GM12873 (cell line): Measurements from ENCODE around the gene SLC30A9.

Experiments
- TF ChIP-seq, protein P1 (sequence below): IDR thresholded peaks from 2 replicates; pipeline ENCODE4 v1.5.1; 2012; ENCODE audit warnings: low read depth, mild to moderate bottlenecking, moderate library complexity, low read length, control low read depth; ENCODE audit not compliant: insufficient read depth; ENCODE audit errors: missing control alignments

SLC30A9 gene

DNA sequence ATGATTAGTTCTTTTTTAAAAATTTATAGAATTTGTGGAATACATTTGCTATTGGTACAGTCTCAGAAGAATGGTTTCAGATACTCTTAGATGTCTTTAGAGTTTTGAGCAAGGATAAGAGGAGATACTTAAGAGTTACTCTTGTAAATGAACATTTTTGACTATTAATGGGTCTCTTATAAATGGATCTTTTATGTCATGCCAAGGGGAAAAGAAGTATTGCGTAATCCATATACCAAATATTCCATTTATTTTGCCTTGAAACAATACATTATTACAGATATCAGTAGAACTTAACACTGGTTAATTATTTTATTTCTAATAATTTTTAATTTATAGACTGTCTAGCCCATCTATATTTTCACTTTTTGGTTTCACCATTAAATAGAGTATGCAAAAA, 25.9 kb upstream of the SLC30A9 start:
- TF ChIP-seq, protein P1, sequence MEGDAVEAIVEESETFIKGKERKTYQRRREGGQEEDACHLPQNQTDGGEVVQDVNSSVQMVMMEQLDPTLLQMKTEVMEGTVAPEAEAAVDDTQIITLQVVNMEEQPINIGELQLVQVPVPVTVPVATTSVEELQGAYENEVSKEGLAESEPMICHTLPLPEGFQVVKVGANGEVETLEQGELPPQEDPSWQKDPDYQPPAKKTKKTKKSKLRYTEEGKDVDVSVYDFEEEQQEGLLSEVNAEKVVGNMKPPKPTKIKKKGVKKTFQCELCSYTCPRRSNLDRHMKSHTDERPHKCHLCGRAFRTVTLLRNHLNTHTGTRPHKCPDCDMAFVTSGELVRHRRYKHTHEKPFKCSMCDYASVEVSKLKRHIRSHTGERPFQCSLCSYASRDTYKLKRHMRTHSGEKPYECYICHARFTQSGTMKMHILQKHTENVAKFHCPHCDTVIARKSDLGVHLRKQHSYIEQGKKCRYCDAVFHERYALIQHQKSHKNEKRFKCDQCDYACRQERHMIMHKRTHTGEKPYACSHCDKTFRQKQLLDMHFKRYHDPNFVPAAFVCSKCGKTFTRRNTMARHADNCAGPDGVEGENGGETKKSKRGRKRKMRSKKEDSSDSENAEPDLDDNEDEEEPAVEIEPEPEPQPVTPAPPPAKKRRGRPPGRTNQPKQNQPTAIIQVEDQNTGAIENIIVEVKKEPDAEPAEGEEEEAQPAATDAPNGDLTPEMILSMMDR, result no peak

DNA sequence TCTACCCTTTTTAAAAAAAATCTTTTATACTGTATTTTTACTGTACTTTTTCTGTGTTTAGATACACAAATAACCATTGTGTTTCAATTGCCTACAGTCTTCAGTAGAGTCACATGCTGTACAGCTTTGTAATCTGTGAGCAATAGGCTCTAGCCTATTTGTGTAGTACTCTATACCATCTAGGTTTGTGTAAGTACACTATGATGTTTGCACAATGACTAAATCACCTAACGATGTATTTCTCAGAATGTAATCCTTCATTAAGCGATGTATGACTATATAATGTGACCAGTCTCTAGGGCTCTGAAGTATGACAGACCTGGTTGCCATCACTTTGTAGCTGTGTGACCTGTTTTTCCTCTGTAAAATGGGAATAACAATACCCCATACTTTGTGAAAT, 22.9 kb upstream of the SLC30A9 start:
- TF ChIP-seq, protein P1, result no peak

DNA sequence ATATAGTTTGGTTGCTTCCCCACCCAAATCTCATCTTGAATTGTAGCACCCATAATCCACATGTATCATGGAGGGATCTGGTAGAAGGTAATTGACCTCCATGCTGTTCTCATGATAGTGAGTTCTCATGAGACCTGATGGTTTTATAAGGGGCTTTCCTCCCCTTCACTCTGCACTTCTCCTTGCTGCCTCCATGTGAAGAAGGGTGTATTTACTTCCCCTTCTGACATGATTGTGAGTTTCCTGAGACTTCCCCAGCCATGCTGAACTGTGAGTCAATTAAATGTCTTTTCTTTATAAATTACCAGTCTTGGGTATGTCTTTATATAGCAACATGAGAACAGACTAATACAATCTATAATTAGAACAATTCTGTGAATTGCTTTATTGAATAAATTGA, 20.7 kb upstream of the SLC30A9 start:
- TF ChIP-seq, protein P1, result no peak

DNA sequence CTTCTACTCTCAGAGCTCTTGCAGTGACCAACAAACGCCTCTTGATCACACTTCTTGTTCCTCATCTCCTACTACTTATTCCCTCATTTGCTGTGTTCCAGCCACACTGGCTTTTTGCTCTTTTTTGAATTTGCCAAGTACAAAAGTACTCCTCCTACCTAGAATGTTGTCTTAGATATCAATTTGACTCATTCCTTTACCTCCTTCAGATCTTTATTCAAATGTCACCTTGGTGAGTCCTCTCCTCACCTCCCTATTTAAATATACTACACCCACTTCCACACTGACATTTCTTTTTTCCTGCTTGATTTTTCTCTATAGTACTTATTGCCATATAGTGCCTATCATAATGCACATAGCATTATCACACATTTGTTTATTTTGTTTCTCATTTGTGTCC, 15.0 kb upstream of the SLC30A9 start:
- TF ChIP-seq, protein P1, result no peak

DNA sequence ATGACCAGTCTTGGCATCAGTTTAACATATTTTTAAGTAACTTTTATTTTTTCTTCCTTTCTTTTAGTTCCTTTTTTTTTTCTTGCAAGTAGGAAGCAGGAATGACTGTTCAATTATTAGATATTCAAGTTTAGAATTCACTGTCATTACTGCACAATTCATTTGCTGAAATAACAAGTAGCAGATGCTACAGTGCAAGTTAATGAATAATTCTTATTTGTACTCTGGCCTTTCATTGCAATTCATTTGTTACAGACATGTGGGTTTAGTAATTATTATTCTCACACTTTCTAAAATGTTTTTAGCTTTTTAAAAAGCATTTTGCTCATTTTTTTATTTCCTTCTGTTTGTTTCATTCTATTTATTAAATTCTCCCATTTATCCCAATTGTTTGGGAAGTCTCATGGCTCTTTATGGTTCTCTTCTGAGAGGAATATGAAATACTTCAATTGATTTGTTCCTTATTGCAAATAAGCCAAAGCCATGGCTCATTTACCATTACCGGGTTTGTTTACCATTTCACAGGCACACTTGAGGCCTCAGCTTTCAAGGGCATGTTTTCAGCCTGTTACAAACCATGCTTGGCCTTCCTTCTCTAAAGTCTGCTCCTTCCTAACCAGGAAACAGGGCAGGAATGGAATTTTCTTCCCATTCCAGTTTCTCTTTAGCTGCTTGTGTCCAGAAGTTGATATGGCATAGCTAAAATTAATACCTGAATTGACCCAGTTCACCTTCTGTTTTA, 13.4 kb upstream of the SLC30A9 start:
- TF ChIP-seq, protein P1, result no peak

DNA sequence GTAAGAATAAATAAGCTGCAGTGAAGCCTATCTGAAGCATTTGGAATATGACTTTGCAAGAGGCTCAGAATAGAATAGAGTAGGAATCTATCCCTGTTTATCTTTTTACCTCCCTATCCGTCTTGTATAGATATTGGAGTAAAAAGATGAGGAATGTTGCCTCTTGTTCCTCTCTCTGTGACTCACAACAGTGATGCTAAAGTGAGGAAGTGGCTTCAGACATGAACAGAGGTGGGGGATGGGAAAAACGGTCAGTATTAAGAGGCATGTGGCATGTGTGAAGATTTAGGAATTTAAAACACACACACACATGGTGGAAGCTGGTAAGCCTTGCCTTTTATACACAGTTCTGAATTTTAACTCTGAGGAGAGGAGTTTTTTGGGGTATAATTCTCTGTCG, 12.6 kb upstream of the SLC30A9 start:
- TF ChIP-seq, protein P1, result no peak

DNA sequence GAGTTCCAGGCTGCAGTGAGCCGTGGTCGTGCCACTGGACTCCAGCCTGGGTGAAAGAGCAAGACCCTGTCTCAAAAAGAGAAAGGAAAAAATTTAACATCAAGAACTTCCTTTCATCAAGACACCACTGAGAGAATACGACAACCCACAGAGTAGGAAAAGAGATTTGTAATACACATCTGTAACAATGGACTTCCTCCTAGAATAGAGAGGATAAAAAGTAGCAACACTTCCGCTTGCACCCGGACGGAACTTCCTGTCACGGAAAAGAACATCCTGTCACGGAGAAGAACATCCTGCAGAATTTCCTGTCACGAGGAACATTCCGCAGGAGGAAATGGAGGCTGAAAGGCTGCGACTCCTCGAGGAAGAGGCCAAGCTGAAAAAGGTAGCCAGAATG, 8.9 kb upstream of the SLC30A9 start, which contains the start of gene DCAF4L1:
TSS of gene DCAF4L1 (plus strand) at position 301 of the 400 bp plus-strand sequence. CDS start at position 338, 37 bp downstream.
- TF ChIP-seq, protein P1, result no peak
